MCF 10A (cell line): ENCODE measurements around the gene SLC1A1. TPM values are rescaled to one million over a fixed set of nuclear protein-coding genes. Genes with fewer than 3 reads are reported as not detected.

Source experiments
- BruUV-seq: library from RNA; stranded (reverse); fragments of 400-500 nt; replicated peaks from 2 replicates; lab custom pipeline; 2021; lab: Mats Ljungman, UMichigan
- CTCF ChIA-PET: fragments of 300-600 bp; sonication (Branson Sonifier 250); formaldehyde crosslinking; extraction: SDS; loops from one replicate; lab custom pipeline; 2021; ENCODE audit warnings: antibody characterized with exemption, inconsistent platforms; lab: Yijun Ruan, JAX
- POLR2A ChIA-PET: fragments of 300-600, 350-650 bp; sonication (Branson Sonifier 250); formaldehyde crosslinking; extraction: SDS; loops from one replicate; lab custom pipeline; 2020; ENCODE audit warnings: antibody characterized with exemption, inconsistent platforms; lab: Yijun Ruan, JAX
- DNase-seq: peaks from one replicate; pipeline ENCODE4 v3.0.0-alpha.2; 2018; ENCODE audit not compliant: unreplicated experiment
- H3K27ac Mint-ChIP-seq: one replicate; pipeline ENCODE4 v1.8.0; 2022; ENCODE audit warnings: mild to moderate bottlenecking, low read depth, mixed read lengths; ENCODE audit not compliant: unreplicated experiment
- H3K27me3 Mint-ChIP-seq: one replicate; pipeline ENCODE4 v1.8.0; 2022; ENCODE audit warnings: mixed read lengths; ENCODE audit not compliant: insufficient read depth, unreplicated experiment
- H3K36me3 Mint-ChIP-seq: one replicate; pipeline ENCODE4 v1.8.0; 2022; ENCODE audit warnings: mild to moderate bottlenecking, moderate library complexity, mixed read lengths; ENCODE audit not compliant: insufficient read depth, unreplicated experiment
- H3K4me1 Mint-ChIP-seq: one replicate; pipeline ENCODE4 v1.8.0; 2022; ENCODE audit warnings: mixed read lengths; ENCODE audit not compliant: insufficient read depth, unreplicated experiment
- H3K4me3 Mint-ChIP-seq: one replicate; pipeline ENCODE4 v1.8.0; 2022; ENCODE audit warnings: mild to moderate bottlenecking, moderate library complexity, mixed read lengths; ENCODE audit not compliant: unreplicated experiment
- H3K9me3 Mint-ChIP-seq: one replicate; pipeline ENCODE4 v1.8.0; 2022; ENCODE audit warnings: mixed read lengths; ENCODE audit not compliant: unreplicated experiment
- intact Hi-C: fragments of 100-400 bp; cut with micrococcal nuclease; formaldehyde crosslinking; loops from 2 replicates; pipeline ENCODE4 v1.14.1; 2022
- total RNA-seq: library from RNA; stranded (reverse); gene quantifications from 2 replicates; pipeline ENCODE4 v1.2.3, GENCODE V29; 2022
- TF ChIP-seq, protein P1 (sequence below): fragments of 200-600 bp; IDR thresholded peaks from one replicate; pipeline ENCODE4 v1.8.0; 2022; ENCODE audit warnings: antibody characterized with exemption, mild to moderate bottlenecking; ENCODE audit not compliant: unreplicated experiment

SLC1A1 gene
- total RNA-seq, 1 experiment from 2014 or later, result 0.16 TPM

DNA sequence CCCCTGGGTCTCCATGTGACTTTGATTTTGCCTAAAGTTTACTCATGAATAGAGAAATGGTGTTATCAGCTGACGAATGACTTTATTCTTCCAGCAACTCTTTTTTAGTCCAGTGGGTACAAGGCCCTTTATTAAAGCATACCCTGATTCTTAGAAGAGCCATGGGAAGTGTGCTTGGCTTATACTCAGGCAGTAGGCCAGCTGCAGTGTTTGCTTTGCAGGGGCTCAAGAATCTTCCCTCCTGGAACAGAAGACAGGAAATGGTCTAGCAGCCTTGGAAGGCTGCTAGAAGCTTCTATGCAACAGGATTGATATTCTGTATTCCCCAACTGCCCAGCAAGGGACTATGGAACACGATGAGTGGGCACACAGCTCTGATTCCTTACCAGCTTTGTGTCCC lies 98.5 kb downstream of the SLC1A1 start:
- no peak overlapping the region for H3K4me3 Mint-ChIP-seq
- intact Hi-C loops, result no loop called here
- BruUV-seq, result no TSS peak
- DNase-seq, result no peak
- no peaks in the 10 kb centered on the region for H3K27me3 Mint-ChIP-seq
- POLR2A ChIA-PET, result no interaction called here
- CTCF ChIA-PET, result interaction anchor here (0.5 to 1.4 kb wide), 3 partner anchors 9 to 167 kb away, joined by 3 to 6 read pairs (median 3); no protein-coding TSS in a partner anchor
- TF ChIP-seq, protein P1, sequence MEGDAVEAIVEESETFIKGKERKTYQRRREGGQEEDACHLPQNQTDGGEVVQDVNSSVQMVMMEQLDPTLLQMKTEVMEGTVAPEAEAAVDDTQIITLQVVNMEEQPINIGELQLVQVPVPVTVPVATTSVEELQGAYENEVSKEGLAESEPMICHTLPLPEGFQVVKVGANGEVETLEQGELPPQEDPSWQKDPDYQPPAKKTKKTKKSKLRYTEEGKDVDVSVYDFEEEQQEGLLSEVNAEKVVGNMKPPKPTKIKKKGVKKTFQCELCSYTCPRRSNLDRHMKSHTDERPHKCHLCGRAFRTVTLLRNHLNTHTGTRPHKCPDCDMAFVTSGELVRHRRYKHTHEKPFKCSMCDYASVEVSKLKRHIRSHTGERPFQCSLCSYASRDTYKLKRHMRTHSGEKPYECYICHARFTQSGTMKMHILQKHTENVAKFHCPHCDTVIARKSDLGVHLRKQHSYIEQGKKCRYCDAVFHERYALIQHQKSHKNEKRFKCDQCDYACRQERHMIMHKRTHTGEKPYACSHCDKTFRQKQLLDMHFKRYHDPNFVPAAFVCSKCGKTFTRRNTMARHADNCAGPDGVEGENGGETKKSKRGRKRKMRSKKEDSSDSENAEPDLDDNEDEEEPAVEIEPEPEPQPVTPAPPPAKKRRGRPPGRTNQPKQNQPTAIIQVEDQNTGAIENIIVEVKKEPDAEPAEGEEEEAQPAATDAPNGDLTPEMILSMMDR, result no peak
- no peak overlapping the region for H3K27ac Mint-ChIP-seq
- no peaks in the 10 kb centered on the region for H3K9me3 Mint-ChIP-seq
- no peaks in the 10 kb centered on the region for H3K4me1 Mint-ChIP-seq
- no peaks in the 10 kb centered on the region for H3K36me3 Mint-ChIP-seq

DNA sequence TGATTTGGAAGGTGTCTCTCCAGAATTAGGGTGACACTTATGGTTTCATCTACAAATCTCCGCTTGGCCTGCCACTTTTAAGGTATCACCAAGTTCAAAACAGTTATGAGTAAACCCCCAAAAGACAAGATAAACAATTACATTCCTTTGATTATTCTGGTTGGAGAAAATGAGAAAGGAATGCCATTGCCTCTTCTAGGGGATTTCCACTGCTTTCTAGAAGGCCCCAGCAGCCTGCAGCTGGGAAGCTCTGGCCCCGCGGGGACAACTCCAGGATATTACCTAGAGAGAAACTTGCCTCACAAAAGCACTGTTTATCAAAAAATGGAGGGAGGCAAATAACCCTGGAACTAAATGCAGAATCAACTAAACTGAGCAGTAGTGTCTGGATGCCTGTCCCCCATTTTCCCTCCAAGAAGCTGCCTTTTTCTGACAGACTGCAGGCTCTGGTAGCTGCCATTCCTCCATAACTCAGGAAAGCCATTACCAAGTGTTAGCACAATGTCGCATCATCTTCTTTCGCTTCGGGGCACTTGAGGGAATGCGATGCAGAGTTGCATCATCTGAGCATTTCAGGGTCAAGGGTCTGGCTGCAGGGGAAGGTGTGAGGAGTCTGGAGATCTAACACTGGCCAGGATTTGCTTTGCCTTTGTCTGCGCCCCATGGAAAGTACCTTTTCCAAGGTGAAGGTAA lies 100.3 kb downstream of the SLC1A1 start:
- Mint-ChIP-seq H3K4me3 (no peak overlapping the region), H3K4me1 (no peaks in the 10 kb centered on the region), H3K9me3 (no peaks in the 10 kb centered on the region), H3K27me3 (no peaks in the 10 kb centered on the region), H3K27ac (no peak overlapping the region), H3K36me3 (no peaks in the 10 kb centered on the region)
- no peak for DNase-seq
- intact Hi-C loops, result no loop called here
- ChIA-PET CTCF (interaction anchor here (1.0 to 3.6 kb wide), 2 partner anchors 14 to 183 kb away, joined by 3 to 15 read pairs; no protein-coding TSS in a partner anchor), POLR2A (no interaction called here)
- no TSS peak for BruUV-seq
- TF ChIP-seq, protein P1, result no peak

DNA sequence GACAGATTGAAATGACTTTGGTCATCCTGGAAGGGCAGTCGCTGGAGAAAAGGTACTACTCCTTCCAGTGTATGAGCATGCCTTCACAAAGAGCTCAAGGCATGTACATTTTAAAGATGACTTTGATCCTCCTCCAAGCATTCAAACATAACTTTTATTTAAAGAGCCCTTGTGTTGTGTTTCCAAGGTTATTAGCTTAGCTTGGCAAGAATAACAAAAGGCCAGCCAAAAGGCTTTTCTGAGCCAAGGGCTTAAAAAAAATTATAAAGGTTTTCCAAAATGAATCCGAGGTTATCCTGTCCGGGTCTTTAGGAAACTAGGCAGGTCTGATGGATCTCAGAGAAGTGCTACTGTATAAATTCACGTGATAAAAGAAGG lies 100.8 kb downstream of the SLC1A1 start:
- Mint-ChIP-seq H3K27ac (no peak overlapping the region), H3K9me3 (no peaks in the 10 kb centered on the region), H3K36me3 (no peaks in the 10 kb centered on the region), H3K4me1 (no peaks in the 10 kb centered on the region), H3K27me3 (no peaks in the 10 kb centered on the region), H3K4me3 (no peak overlapping the region)
- ChIA-PET CTCF (interaction anchor here (1.0 to 3.6 kb wide), 2 partner anchors 13 to 183 kb away, joined by 3 to 15 read pairs; no protein-coding TSS in a partner anchor), POLR2A (no interaction called here)
- BruUV-seq, result no TSS peak
- TF ChIP-seq, protein P1, result no peak
- DNase-seq, result no peak
- intact Hi-C loops, result no loop called here

DNA sequence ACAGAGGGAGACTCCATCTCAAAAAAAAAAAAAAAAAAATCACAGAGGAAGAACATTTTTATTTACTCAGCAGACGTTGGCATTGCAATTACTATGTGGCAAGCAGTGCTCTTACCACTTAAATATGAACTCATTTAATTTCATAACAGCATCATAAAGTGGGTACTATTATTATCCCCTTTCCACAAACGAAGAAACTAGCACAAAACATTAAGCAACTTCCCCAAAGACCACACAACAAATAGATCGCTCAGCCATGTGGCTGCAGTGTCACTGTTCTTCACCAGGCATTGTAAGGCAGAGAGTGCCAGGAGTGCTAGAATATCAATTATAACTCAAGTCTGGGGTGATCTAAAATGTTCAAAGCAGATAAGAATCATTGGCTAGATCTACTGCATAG lies 102.0 kb downstream of the SLC1A1 start:
- no peaks in the 10 kb centered on the region for H3K36me3 Mint-ChIP-seq
- ChIA-PET CTCF (interaction anchor here (3.6 kb wide), 1 partner anchor 12 kb away, joined by 15 read pairs; no protein-coding TSS in a partner anchor), POLR2A (no interaction called here)
- intact Hi-C loops, result no loop called here
- no peak overlapping the region for H3K27ac Mint-ChIP-seq
- TF ChIP-seq, protein P1, result no peak
- no peaks in the 10 kb centered on the region for H3K4me1 Mint-ChIP-seq
- H3K4me3 Mint-ChIP-seq, result no peak overlapping the region
- no TSS peak for BruUV-seq
- no peaks in the 10 kb centered on the region for H3K27me3 Mint-ChIP-seq
- DNase-seq, result no peak
- H3K9me3 Mint-ChIP-seq, result no peaks in the 10 kb centered on the region
